SK-N-SH treated with all-trans-retinoic acid at 6 μM for 48 hours (cell line): ENCODE data around the gene XRN2.

Source experiments
- ATAC-seq: fragments of 200-7000 bp; cut with Tn5 transposase; 3 replicates; pipeline ENCODE4 v1.9.1; 2020; ENCODE audit warnings: mild to moderate bottlenecking, moderate library complexity
- ARNTL ChIP-seq: fragments of 450-650 bp; formaldehyde crosslinking; IDR thresholded peaks from 2 replicates; pipeline ENCODE4 v1.5.0; 2020; ENCODE audit warnings: low read depth, mild to moderate bottlenecking, moderate library complexity, borderline replicate concordance
- BACH2 ChIP-seq: fragments of 250-450 bp; sonication (Bioruptor Pico); IDR thresholded peaks from 2 replicates; pipeline ENCODE4 v1.9.0; 2021; ENCODE audit warnings: mild to moderate bottlenecking, borderline replicate concordance
- ESRRG ChIP-seq: fragments of 250-450 bp; sonication (Bioruptor Pico); IDR thresholded peaks from 2 replicates; pipeline ENCODE4 v1.6.1; 2021; ENCODE audit warnings: mild to moderate bottlenecking
- GLIS3 ChIP-seq: fragments of 250-450 bp; sonication (Bioruptor Pico); IDR thresholded peaks from 2 replicates; pipeline ENCODE4 v1.5.0; 2020; ENCODE audit warnings: mild to moderate bottlenecking, moderate library complexity
- ISL1 ChIP-seq: fragments of 250-450 bp; sonication (Bioruptor Pico); IDR thresholded peaks from 2 replicates; pipeline ENCODE4 v2.1.2; 2022; ENCODE audit warnings: mild to moderate bottlenecking, moderate library complexity
- OSR1 ChIP-seq: fragments of 250-450 bp; sonication (Bioruptor Pico); IDR thresholded peaks from 2 replicates; pipeline ENCODE4 v1.8.0; 2022; ENCODE audit warnings: moderate library complexity, mild to moderate bottlenecking, inconsistent platforms
- PPARA ChIP-seq: fragments of 250-450 bp; sonication (Bioruptor Pico); IDR thresholded peaks from 2 replicates; pipeline ENCODE4 v1.5.0; 2020; ENCODE audit warnings: mild to moderate bottlenecking, borderline replicate concordance
- RARB ChIP-seq: fragments of 250-450 bp; sonication (Bioruptor Pico); IDR thresholded peaks from 2 replicates; pipeline ENCODE4 v1.8.0; 2021; ENCODE audit warnings: mild to moderate bottlenecking, moderate library complexity
- SNAI2 ChIP-seq: fragments of 250-450 bp; sonication (Bioruptor Pico); IDR thresholded peaks from 2 replicates; pipeline ENCODE4 v1.5.0; 2020; ENCODE audit warnings: mild to moderate bottlenecking, moderate library complexity
- TCF4 ChIP-seq: fragments of 250-450 bp; sonication (Bioruptor Pico); IDR thresholded peaks from 2 replicates; pipeline ENCODE4 v1.8.0; 2021; ENCODE audit warnings: mild to moderate bottlenecking, moderate library complexity, borderline replicate concordance
- TOX ChIP-seq: fragments of 250-450 bp; sonication (Bioruptor Pico); IDR thresholded peaks from 2 replicates; pipeline ENCODE4 v1.8.0; 2021; ENCODE audit warnings: mild to moderate bottlenecking, moderate library complexity, borderline replicate concordance
- ZC3H10 ChIP-seq: fragments of 250-450 bp; sonication (Bioruptor Pico); IDR thresholded peaks from 2 replicates; pipeline ENCODE4 v1.5.1; 2021; ENCODE audit warnings: mild to moderate bottlenecking, moderate library complexity
- ZFP30 ChIP-seq: fragments of 450-650 bp; formaldehyde crosslinking; IDR thresholded peaks from 2 replicates; pipeline ENCODE4 v1.5.0; 2022; ENCODE audit warnings: mild to moderate bottlenecking, moderate library complexity
- ZNF565 ChIP-seq: fragments of 450-650 bp; formaldehyde crosslinking; conservative IDR thresholded peaks from 2 replicates; pipeline ENCODE4 v1.5.0; 2020; ENCODE audit warnings: low read depth, mild to moderate bottlenecking, moderate library complexity
- ZNF70 ChIP-seq: fragments of 450-650 bp; formaldehyde crosslinking; IDR thresholded peaks from 2 replicates; pipeline ENCODE4 v1.5.0; 2020; ENCODE audit warnings: mild to moderate bottlenecking, moderate library complexity
- ZNF8 ChIP-seq: fragments of 450-650 bp; formaldehyde crosslinking; IDR thresholded peaks from 2 replicates; pipeline ENCODE4 v1.5.0; 2020; ENCODE audit warnings: mild to moderate bottlenecking, moderate library complexity
- TF ChIP-seq, protein P1 (sequence below): fragments of 250-450 bp; sonication (Bioruptor Pico); IDR thresholded peaks from 2 replicates; pipeline ENCODE4 v1.5.1; 2021; ENCODE audit warnings: mild to moderate bottlenecking, moderate library complexity
- TF ChIP-seq, protein P2 (sequence below): fragments of 250-450 bp; sonication (Bioruptor Pico); IDR thresholded peaks from 2 replicates; pipeline ENCODE4 v1.8.0; 2021; ENCODE audit warnings: low read depth, mild to moderate bottlenecking, moderate library complexity, borderline replicate concordance
- TF ChIP-seq, protein P3 (sequence below): fragments of 250-450 bp; sonication (Bioruptor Pico); IDR thresholded peaks from 2 replicates; pipeline ENCODE4 v1.8.0; 2020; ENCODE audit warnings: mild to moderate bottlenecking, moderate library complexity, borderline replicate concordance
- TF ChIP-seq, protein P4 (sequence below): fragments of 250-450 bp; sonication (Bioruptor Pico); IDR thresholded peaks from 2 replicates; pipeline ENCODE4 v1.5.0; 2020; ENCODE audit warnings: mild to moderate bottlenecking, moderate library complexity
- TF ChIP-seq, protein P5 (sequence below): fragments of 250-450 bp; sonication (Bioruptor Pico); IDR thresholded peaks from 2 replicates; pipeline ENCODE4 v1.5.1; 2020; ENCODE audit warnings: low read depth, mild to moderate bottlenecking, moderate library complexity

The XRN2 gene

DNA sequence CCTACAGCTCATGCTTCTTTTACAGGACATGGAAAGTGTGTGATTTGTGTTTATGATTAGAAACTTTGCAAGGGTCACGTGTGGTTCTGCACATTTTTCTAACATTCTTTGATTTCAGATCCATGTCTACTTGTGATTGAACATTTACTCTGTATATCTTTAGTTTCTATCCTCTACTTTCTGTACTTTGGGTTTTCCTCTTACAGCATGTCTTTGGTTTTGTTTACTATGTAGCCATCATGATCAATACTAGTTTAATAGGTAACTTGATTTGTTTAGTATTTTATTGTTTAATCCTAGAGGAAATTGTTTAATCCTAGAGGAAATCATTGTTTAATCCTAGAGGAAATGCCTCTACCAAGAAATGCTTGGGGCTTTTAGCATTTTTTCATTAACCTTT is 41.8 kb downstream of the XRN2 start:
- TF ChIP-seq OSR1 (CRISPR knock-in tag) (no peak), ARNTL (CRISPR knock-in tag) (no peak), ZNF8 (no peak), ZNF565 (CRISPR knock-in tag) (no peak)
- no peak for ATAC-seq

DNA sequence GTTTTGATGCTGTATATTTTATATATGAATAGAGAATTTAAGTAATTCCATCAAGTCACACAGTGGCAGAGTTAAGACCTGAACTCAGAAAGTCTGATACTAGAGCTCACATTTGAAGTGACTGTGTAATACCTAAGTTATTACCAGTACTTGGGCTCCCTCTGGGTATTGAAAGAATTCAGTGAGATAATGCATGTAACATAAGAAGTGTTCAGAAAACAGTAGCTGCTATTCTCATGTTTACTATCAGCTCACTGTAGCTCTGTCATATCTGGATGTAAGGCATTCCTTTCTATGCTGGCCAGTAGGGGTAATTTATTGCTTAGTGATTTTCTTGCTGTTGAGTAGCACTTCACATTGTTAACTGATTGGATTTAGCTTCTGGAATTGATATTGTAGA is 49.6 kb downstream of the XRN2 start:
- ATAC-seq, result peak; percentile 85
- TF ChIP-seq ZNF8 (no peak), ARNTL (CRISPR knock-in tag) (no peak), ZNF70 (CRISPR knock-in tag) (no peak), ZFP30 (CRISPR knock-in tag) (no peak), OSR1 (CRISPR knock-in tag) (no peak), ZNF565 (CRISPR knock-in tag) (no peak), ISL1 (no peak), RARB (CRISPR knock-in tag) (no peak), ESRRG (CRISPR knock-in tag) (no peak), GLIS3 (CRISPR knock-in tag) (no peak), BACH2 (CRISPR knock-in tag) (no peak), TOX (CRISPR knock-in tag) (no peak)
- TF ChIP-seq, protein P1, sequence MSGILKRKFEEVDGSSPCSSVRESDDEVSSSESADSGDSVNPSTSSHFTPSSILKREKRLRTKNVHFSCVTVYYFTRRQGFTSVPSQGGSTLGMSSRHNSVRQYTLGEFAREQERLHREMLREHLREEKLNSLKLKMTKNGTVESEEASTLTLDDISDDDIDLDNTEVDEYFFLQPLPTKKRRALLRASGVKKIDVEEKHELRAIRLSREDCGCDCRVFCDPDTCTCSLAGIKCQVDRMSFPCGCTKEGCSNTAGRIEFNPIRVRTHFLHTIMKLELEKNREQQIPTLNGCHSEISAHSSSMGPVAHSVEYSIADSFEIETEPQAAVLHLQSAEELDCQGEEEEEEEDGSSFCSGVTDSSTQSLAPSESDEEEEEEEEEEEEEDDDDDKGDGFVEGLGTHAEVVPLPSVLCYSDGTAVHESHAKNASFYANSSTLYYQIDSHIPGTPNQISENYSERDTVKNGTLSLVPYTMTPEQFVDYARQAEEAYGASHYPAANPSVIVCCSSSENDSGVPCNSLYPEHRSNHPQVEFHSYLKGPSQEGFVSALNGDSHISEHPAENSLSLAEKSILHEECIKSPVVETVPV (CRISPR knock-in tag), result no peak
- TF ChIP-seq, protein P2, sequence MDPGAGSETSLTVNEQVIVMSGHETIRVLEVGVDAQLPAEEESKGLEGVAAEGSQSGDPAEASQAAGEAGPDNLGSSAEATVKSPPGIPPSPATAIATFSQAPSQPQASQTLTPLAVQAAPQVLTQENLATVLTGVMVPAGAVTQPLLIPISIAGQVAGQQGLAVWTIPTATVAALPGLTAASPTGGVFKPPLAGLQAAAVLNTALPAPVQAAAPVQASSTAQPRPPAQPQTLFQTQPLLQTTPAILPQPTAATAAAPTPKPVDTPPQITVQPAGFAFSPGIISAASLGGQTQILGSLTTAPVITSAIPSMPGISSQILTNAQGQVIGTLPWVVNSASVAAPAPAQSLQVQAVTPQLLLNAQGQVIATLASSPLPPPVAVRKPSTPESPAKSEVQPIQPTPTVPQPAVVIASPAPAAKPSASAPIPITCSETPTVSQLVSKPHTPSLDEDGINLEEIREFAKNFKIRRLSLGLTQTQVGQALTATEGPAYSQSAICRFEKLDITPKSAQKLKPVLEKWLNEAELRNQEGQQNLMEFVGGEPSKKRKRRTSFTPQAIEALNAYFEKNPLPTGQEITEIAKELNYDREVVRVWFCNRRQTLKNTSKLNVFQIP (CRISPR knock-in tag), result no peak

DNA sequence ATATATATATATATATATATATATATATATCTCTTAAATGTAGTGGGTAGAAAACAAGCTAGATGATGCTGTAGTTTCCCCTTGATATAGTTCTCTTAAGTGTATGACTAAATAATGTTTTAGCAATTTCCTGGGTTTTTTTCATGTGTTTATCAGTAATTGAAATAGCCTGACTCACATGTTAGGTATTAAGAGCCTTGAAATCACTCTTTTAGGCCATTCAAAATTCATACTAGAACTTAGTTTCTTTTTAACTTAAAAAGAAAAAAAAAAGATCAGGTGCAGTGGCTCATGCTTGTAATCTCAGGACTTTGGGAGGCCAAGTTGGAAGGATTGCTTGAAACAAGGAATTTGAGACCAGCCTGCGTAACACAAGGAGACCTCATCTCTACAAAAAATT is 50.1 kb downstream of the XRN2 start:
- TF ChIP-seq, protein P1 (CRISPR knock-in tag), result no peak
- TF ChIP-seq ZC3H10 (CRISPR knock-in tag) (no peak), RARB (CRISPR knock-in tag) (no peak), ISL1 (no peak), PPARA (CRISPR knock-in tag) (no peak), ZNF8 (no peak), SNAI2 (CRISPR knock-in tag) (no peak), TCF4 (CRISPR knock-in tag) (no peak), GLIS3 (CRISPR knock-in tag) (no peak)
- TF ChIP-seq, protein P3, sequence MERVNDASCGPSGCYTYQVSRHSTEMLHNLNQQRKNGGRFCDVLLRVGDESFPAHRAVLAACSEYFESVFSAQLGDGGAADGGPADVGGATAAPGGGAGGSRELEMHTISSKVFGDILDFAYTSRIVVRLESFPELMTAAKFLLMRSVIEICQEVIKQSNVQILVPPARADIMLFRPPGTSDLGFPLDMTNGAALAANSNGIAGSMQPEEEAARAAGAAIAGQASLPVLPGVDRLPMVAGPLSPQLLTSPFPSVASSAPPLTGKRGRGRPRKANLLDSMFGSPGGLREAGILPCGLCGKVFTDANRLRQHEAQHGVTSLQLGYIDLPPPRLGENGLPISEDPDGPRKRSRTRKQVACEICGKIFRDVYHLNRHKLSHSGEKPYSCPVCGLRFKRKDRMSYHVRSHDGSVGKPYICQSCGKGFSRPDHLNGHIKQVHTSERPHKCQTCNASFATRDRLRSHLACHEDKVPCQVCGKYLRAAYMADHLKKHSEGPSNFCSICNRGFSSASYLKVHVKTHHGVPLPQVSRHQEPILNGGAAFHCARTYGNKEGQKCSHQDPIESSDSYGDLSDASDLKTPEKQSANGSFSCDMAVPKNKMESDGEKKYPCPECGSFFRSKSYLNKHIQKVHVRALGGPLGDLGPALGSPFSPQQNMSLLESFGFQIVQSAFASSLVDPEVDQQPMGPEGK, result no peak
- ATAC-seq, result no peak

DNA sequence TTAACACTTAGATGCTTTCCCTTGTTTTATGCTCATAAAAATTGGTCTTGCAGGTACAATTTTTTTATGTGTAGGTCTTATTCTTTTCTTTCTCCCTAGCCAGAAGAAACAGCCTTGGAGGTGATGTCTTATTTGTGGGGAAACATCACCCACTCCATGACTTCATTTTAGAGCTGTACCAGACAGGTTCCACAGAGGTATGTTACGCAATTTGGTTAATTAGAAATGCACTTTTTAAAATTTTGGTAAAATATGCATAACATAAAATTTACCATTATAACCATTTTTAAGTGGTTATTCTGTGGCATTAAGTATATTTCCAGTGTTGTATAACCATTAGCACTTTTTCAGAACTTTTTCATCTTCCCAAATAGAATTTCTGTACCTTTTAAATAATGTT is 52.9 kb downstream of the XRN2 start:
- ATAC-seq, result no peak
- TF ChIP-seq ZNF8 (no peak), ZNF565 (CRISPR knock-in tag) (no peak), TCF4 (CRISPR knock-in tag) (no peak), SNAI2 (CRISPR knock-in tag) (no peak), ZC3H10 (CRISPR knock-in tag) (no peak), TOX (CRISPR knock-in tag) (no peak), ESRRG (CRISPR knock-in tag) (no peak), RARB (CRISPR knock-in tag) (no peak), ISL1 (no peak), ZNF70 (CRISPR knock-in tag) (no peak)
- TF ChIP-seq, protein P2 (CRISPR knock-in tag), result no peak
- TF ChIP-seq, protein P1 (CRISPR knock-in tag), result no peak
- TF ChIP-seq, protein P4, sequence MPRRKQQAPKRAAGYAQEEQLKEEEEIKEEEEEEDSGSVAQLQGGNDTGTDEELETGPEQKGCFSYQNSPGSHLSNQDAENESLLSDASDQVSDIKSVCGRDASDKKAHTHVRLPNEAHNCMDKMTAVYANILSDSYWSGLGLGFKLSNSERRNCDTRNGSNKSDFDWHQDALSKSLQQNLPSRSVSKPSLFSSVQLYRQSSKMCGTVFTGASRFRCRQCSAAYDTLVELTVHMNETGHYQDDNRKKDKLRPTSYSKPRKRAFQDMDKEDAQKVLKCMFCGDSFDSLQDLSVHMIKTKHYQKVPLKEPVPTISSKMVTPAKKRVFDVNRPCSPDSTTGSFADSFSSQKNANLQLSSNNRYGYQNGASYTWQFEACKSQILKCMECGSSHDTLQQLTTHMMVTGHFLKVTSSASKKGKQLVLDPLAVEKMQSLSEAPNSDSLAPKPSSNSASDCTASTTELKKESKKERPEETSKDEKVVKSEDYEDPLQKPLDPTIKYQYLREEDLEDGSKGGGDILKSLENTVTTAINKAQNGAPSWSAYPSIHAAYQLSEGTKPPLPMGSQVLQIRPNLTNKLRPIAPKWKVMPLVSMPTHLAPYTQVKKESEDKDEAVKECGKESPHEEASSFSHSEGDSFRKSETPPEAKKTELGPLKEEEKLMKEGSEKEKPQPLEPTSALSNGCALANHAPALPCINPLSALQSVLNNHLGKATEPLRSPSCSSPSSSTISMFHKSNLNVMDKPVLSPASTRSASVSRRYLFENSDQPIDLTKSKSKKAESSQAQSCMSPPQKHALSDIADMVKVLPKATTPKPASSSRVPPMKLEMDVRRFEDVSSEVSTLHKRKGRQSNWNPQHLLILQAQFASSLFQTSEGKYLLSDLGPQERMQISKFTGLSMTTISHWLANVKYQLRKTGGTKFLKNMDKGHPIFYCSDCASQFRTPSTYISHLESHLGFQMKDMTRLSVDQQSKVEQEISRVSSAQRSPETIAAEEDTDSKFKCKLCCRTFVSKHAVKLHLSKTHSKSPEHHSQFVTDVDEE (CRISPR knock-in tag), result no peak
- TF ChIP-seq, protein P5, sequence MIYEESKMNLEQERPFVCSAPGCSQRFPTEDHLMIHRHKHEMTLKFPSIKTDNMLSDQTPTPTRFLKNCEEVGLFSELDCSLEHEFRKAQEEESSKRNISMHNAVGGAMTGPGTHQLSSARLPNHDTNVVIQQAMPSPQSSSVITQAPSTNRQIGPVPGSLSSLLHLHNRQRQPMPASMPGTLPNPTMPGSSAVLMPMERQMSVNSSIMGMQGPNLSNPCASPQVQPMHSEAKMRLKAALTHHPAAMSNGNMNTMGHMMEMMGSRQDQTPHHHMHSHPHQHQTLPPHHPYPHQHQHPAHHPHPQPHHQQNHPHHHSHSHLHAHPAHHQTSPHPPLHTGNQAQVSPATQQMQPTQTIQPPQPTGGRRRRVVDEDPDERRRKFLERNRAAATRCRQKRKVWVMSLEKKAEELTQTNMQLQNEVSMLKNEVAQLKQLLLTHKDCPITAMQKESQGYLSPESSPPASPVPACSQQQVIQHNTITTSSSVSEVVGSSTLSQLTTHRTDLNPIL (CRISPR knock-in tag), result no peak
